ENCODE data around the gene TNIP1.

The TNIP1 gene

GRCh38 chr5:151078490-151079262 is 2.2 kb downstream of the TNIP1 start:
- peak; percentile 53 for DNase-seq (ENCODE audit: insufficient read length, low spot score)
- peak; percentile 96 for FAIRE-seq
- TF ChIP-seq POU2F2 (IDR thresholded peaks at IDR 0.05; ENCODE audit: low read depth, low read length): peak; percentile 93
- TF ChIP-seq POLR2AphosphoS5 (IDR thresholded peaks at IDR 0.05; ENCODE audit: low read depth, low read length): peak; percentile 87
- no peak for TF ChIP-seq PAX5 (IDR thresholded peaks at IDR 0.05; ENCODE audit: insufficient read depth, low read length, severe bottlenecking)
- TF ChIP-seq TAF1 (IDR thresholded peaks at IDR 0.05; ENCODE audit: low read depth, low read length): peak; percentile 51; the same call in 1 of the 2 replicates
- TF ChIP-seq POLR2A (IDR thresholded peaks at IDR 0.05; ENCODE audit: low read depth, low read length): peak; percentile 88

GRCh38 chr5:151077967-151078366 is 2.9 kb downstream of the TNIP1 start:
- no peak for DNase-seq (ENCODE audit: insufficient read length, low spot score)
- FAIRE-seq: no peak
- TF ChIP-seq POU2F2 (IDR thresholded peaks at IDR 0.05; ENCODE audit: low read depth, low read length) (no peak; the same call in 1 of the 2 replicates), TAF1 (IDR thresholded peaks at IDR 0.05; ENCODE audit: low read depth, low read length) (no peak), POLR2AphosphoS5 (IDR thresholded peaks at IDR 0.05; ENCODE audit: low read depth, low read length) (no peak; the same call in 1 of the 2 replicates), PAX5 (IDR thresholded peaks at IDR 0.05; ENCODE audit: insufficient read depth, low read length, severe bottlenecking) (no peak), SPI1 (IDR thresholded peaks at IDR 0.05; ENCODE audit: low read depth, low read length) (no peak), POLR2A (IDR thresholded peaks at IDR 0.05; ENCODE audit: low read depth, low read length) (no peak)

GRCh38 chr5:151077419-151077818 is 3.4 kb downstream of the TNIP1 start:
- FAIRE-seq (no peak), DNase-seq (ENCODE audit: insufficient read length, low spot score) (no peak)
- TF ChIP-seq TAF1 (IDR thresholded peaks at IDR 0.05; ENCODE audit: low read depth, low read length): no peak; the same call in 1 of the 2 replicates
- TF ChIP-seq POLR2A (IDR thresholded peaks at IDR 0.05; ENCODE audit: low read depth, low read length): peak; percentile 35
- no peak for TF ChIP-seq SPI1 (IDR thresholded peaks at IDR 0.05; ENCODE audit: low read depth, low read length)
- peak; percentile 45 for TF ChIP-seq POLR2AphosphoS5 (IDR thresholded peaks at IDR 0.05; ENCODE audit: low read depth, low read length)
- no peak for TF ChIP-seq PAX5 (IDR thresholded peaks at IDR 0.05; ENCODE audit: insufficient read depth, low read length, severe bottlenecking)
- no peak for TF ChIP-seq POU2F2 (IDR thresholded peaks at IDR 0.05; ENCODE audit: low read depth, low read length)

- FAIRE-seq (no peak), DNase-seq (ENCODE audit: insufficient read length, low spot score) (no peak)
- TF ChIP-seq TAF1 (IDR thresholded peaks at IDR 0.05; ENCODE audit: low read depth, low read length) (no peak), POU2F2 (IDR thresholded peaks at IDR 0.05; ENCODE audit: low read depth, low read length) (no peak), PAX5 (IDR thresholded peaks at IDR 0.05; ENCODE audit: insufficient read depth, low read length, severe bottlenecking) (no peak), SPI1 (IDR thresholded peaks at IDR 0.05; ENCODE audit: low read depth, low read length) (no peak), POLR2A (IDR thresholded peaks at IDR 0.05; ENCODE audit: low read depth, low read length) (no peak), POLR2AphosphoS5 (IDR thresholded peaks at IDR 0.05; ENCODE audit: low read depth, low read length) (no peak)
Measured at GRCh38 chr5:151076616-151077015, 4.2 kb downstream of the TNIP1 start.

- FAIRE-seq (peak; percentile 69), DNase-seq (ENCODE audit: insufficient read length, low spot score) (no peak)
- no peak for TF ChIP-seq POLR2AphosphoS5 (IDR thresholded peaks at IDR 0.05; ENCODE audit: low read depth, low read length)
- TF ChIP-seq TAF1 (IDR thresholded peaks at IDR 0.05; ENCODE audit: low read depth, low read length): no peak
- TF ChIP-seq POLR2A (IDR thresholded peaks at IDR 0.05; ENCODE audit: low read depth, low read length): no peak
- TF ChIP-seq SPI1 (IDR thresholded peaks at IDR 0.05; ENCODE audit: low read depth, low read length): no peak
- TF ChIP-seq PAX5 (IDR thresholded peaks at IDR 0.05; ENCODE audit: insufficient read depth, low read length, severe bottlenecking): no peak
- TF ChIP-seq POU2F2 (IDR thresholded peaks at IDR 0.05; ENCODE audit: low read depth, low read length): no peak
Measured at GRCh38 chr5:151075698-151076331, 5.0 kb downstream of the TNIP1 start.

- TF ChIP-seq TAF1 (IDR thresholded peaks at IDR 0.05; ENCODE audit: low read depth, low read length) (no peak), SPI1 (IDR thresholded peaks at IDR 0.05; ENCODE audit: low read depth, low read length) (no peak), POLR2AphosphoS5 (IDR thresholded peaks at IDR 0.05; ENCODE audit: low read depth, low read length) (no peak), POU2F2 (IDR thresholded peaks at IDR 0.05; ENCODE audit: low read depth, low read length) (no peak), POLR2A (IDR thresholded peaks at IDR 0.05; ENCODE audit: low read depth, low read length) (no peak), PAX5 (IDR thresholded peaks at IDR 0.05; ENCODE audit: insufficient read depth, low read length, severe bottlenecking) (no peak)
- FAIRE-seq (no peak), DNase-seq (ENCODE audit: insufficient read length, low spot score) (no peak)
Measured at GRCh38 chr5:151074557-151074956, 6.3 kb downstream of the TNIP1 start.

GRCh38 chr5:151073280-151073679 is 7.6 kb downstream of the TNIP1 start:
- FAIRE-seq (no peak), DNase-seq (ENCODE audit: insufficient read length, low spot score) (no peak)
- TF ChIP-seq POLR2AphosphoS5 (IDR thresholded peaks at IDR 0.05; ENCODE audit: low read depth, low read length) (no peak), PAX5 (IDR thresholded peaks at IDR 0.05; ENCODE audit: insufficient read depth, low read length, severe bottlenecking) (no peak), POLR2A (IDR thresholded peaks at IDR 0.05; ENCODE audit: low read depth, low read length) (no peak), TAF1 (IDR thresholded peaks at IDR 0.05; ENCODE audit: low read depth, low read length) (no peak), SPI1 (IDR thresholded peaks at IDR 0.05; ENCODE audit: low read depth, low read length) (no peak), POU2F2 (IDR thresholded peaks at IDR 0.05; ENCODE audit: low read depth, low read length) (no peak)

- FAIRE-seq (no peak), DNase-seq (ENCODE audit: insufficient read length, low spot score) (no peak)
- TF ChIP-seq TAF1 (IDR thresholded peaks at IDR 0.05; ENCODE audit: low read depth, low read length) (no peak), POLR2AphosphoS5 (IDR thresholded peaks at IDR 0.05; ENCODE audit: low read depth, low read length) (0 out of 2 replicates have a peak, but pooled peaks have one; percentile 5)
Measured at GRCh38 chr5:151072630-151073025, 8.2 kb downstream of the TNIP1 start.

- FAIRE-seq (no peak), DNase-seq (ENCODE audit: insufficient read length, low spot score) (no peak)
- TF ChIP-seq SPI1 (IDR thresholded peaks at IDR 0.05; ENCODE audit: low read depth, low read length): no peak
- TF ChIP-seq PAX5 (IDR thresholded peaks at IDR 0.05; ENCODE audit: insufficient read depth, low read length, severe bottlenecking): no peak
- TF ChIP-seq POLR2A (IDR thresholded peaks at IDR 0.05; ENCODE audit: low read depth, low read length): no peak; the same call in 1 of the 2 replicates
- TF ChIP-seq POLR2AphosphoS5 (IDR thresholded peaks at IDR 0.05; ENCODE audit: low read depth, low read length): no peak
- no peak for TF ChIP-seq POU2F2 (IDR thresholded peaks at IDR 0.05; ENCODE audit: low read depth, low read length)
- no peak for TF ChIP-seq TAF1 (IDR thresholded peaks at IDR 0.05; ENCODE audit: low read depth, low read length)
Measured at GRCh38 chr5:151071848-151072629, 8.8 kb downstream of the TNIP1 start.

Data from GM12891 (cell line).